Kidney (tissue), 14 donors: ENCODE measurements around the gene DYRK3. TPM values are rescaled to one million over a fixed set of nuclear protein-coding genes. Genes with fewer than 3 reads are reported as not detected.
A peak's percentile ranks its signal among the peaks of the same experiment; 100 is the strongest.

ENCODE experiments used
- DNase-seq, 5 donors: peaks; one replicate each; pipeline ENCODE4 v3.0.0-alpha.2; 2013 to 2020
- FAIRE-seq: peaks from 2 replicates; lab custom pipeline; 2012; peaks lifted over from hg19 to GRCh38; lab: Jason Lieb, UNC
- H3K27ac ChIP-seq, 2 donors: one replicate each; pipeline ENCODE4 v1.7.0; 2013; ENCODE audit warnings: low read depth in 2 of 2, low read length in 2 of 2, inconsistent platforms in 1 of 2
- H3K27me3 ChIP-seq: one replicate; pipeline ENCODE4 v1.7.1; 2013; ENCODE audit warnings: low read length, inconsistent platforms; ENCODE audit not compliant: control insufficient read depth, insufficient read depth
- H3K36me3 ChIP-seq, 3 donors: one replicate each; pipeline versions ENCODE4 v1.7.0 to v1.7.1; 2013; ENCODE audit warnings: low read length in 3 of 3, control low read depth in 1 of 3, inconsistent platforms in 1 of 3; ENCODE audit not compliant: insufficient read depth in 3 of 3, control insufficient read depth in 2 of 3
- H3K4me1 ChIP-seq, 3 donors: one replicate each; pipeline versions ENCODE4 v1.7.0 to v1.7.1; 2013; ENCODE audit warnings: low read length in 3 of 3, inconsistent platforms in 1 of 3, low read depth in 1 of 3; ENCODE audit not compliant: control insufficient read depth in 2 of 3, insufficient read depth in 2 of 3
- H3K4me3 ChIP-seq, 3 donors: one replicate each; pipeline versions ENCODE4 v1.7.0 to v1.8.1; 2013; ENCODE audit warnings: low read length in 3 of 3, control low read depth in 1 of 3, inconsistent platforms in 1 of 3
- H3K9ac ChIP-seq, 3 donors: one replicate each; pipeline versions ENCODE4 v1.7.0 to v1.7.1; 2013; ENCODE audit warnings: low read length in 3 of 3, control low read depth in 1 of 3, inconsistent platforms in 1 of 3
- H3K9me3 ChIP-seq, 3 donors: one replicate each; pipeline versions ENCODE4 v1.7.0 to v1.7.1; 2013; ENCODE audit warnings: low read length in 3 of 3, control low read depth in 1 of 3, inconsistent platforms in 1 of 3; ENCODE audit not compliant: control insufficient read depth in 2 of 3, insufficient read depth in 1 of 3
- CTCF ChIP-seq: IDR thresholded peaks from 3 replicates; pipeline ENCODE4 v1.5.1; 2012; ENCODE audit warnings: mild to moderate bottlenecking, moderate library complexity, borderline replicate concordance; ENCODE audit not compliant: insufficient read depth; ENCODE audit errors: extremely low read depth
- intact Hi-C: fragments of 100-400 bp; cut with DNase I; formaldehyde crosslinking; loops from one replicate; pipeline ENCODE4 v1.11.1; 2022
- polyA plus RNA-seq: library from polyadenylated mRNA; stranded (reverse); fragments of 350-450 nt; fragmentation: Illumina TruSeq; extraction: RNeasy Lipid Tissue Mini Kit (QIAGEN cat#74804); gene quantifications from one replicate; pipeline ENCODE4 v1.2.3, GENCODE V29; 2014; ENCODE audit warnings: low read depth, low replicate concordance; ENCODE audit not compliant: insufficient read depth
- total RNA-seq: library from RNA; stranded (reverse); fragmentation: NEBNext Ultra II Directional; extraction: Animal tissue kit (Norgen Biotek cat#: 25700); gene quantifications from one replicate; pipeline ENCODE4 v1.2.1, GENCODE V29; 2021
- donor health status: control.
- donor health status: control.
- donor health status: control.
- donor health status: control.
- donor health status: control.
- donor health status: DM: yes; HTN: yes; CAD: no.
- donor health status: Normal renal cell carcinoma (clear cell type).

DYRK3 gene
- total and polyA plus RNA-seq, 2 donors from 2014 or later = 3.5 to 12.7 TPM

- intact Hi-C loops = no loop called here
- DNase-seq (no peak), FAIRE-seq (no peak)
- H3K27me3 ChIP-seq = no peaks in the 10 kb centered on the region
- no peaks in the 10 kb centered on the region for H3K9me3 ChIP-seq
- peaks cover 0 to 13% (median 8%) of the 10 kb centered on the region in 3 donors for H3K4me1 ChIP-seq
- no peak overlapping the region for H3K27ac ChIP-seq
- no peaks in the 10 kb centered on the region for H3K36me3 ChIP-seq
- no peak for TF ChIP-seq CTCF
- H3K9ac ChIP-seq = no peak overlapping the region
- no peak overlapping the region for H3K4me3 ChIP-seq
Measured at GRCh38 chr1:206662396-206663092, 27.2 kb downstream of the DYRK3 start.

- no peak for DNase-seq
- intact Hi-C loops = no loop called here
- no peaks in the 10 kb centered on the region for H3K27me3 ChIP-seq
- no peak overlapping the region for H3K4me3 ChIP-seq
- H3K9ac ChIP-seq = no peak overlapping the region
- H3K4me1 ChIP-seq = peaks cover 0 to 10% (median 8%) of the 10 kb centered on the region in 3 donors
- H3K9me3 ChIP-seq = no peaks in the 10 kb centered on the region
- no peak for FAIRE-seq
- no peak overlapping the region for H3K27ac ChIP-seq
- no peaks in the 10 kb centered on the region for H3K36me3 ChIP-seq
- TF ChIP-seq CTCF = no peak
Measured at GRCh38 chr1:206663362-206663761, 28.0 kb downstream of the DYRK3 start.

DNA sequence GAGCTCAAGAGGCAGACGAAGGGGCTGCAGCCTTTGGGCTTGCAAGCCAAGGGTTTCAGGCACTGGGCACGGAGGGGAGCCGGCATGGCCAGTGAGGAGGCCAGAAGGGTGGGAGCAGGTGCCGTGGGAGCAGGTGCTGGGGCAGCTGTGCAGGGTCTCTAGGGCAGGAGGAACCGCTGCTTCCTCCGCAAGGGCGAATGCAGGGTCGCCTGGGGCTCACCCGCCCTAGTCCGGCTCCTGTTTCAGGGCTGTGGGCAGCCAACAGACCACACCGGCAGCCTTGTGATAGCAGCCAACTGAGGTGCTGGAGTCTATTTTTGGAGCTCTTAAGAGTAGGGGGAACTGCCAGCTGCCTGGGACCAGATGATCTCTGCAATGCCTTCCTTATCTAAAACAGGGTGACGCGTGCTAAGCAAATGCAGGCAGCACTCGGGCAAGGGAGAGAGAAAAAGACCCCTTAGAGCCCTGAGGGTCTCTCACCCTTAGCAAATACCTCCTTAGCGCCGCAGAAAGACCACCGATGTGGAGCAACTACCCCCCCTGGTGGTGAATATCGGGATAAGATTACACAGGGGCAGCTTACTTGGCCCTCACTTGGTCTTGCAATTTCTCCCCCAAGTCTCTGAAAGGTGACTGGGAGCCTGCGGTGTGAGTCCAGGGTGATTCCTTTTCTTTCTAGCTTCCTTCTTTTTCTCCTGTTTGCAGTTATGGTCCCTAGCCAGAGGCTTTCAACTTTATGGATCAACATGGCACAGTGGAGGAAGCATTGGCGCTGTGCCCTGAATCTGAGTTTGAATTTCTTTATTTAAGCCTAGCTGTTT lies 28.7 kb downstream of the DYRK3 start:
- no peak for FAIRE-seq

More for the DNA sequence above, 28.7 kb downstream of the DYRK3 start:
- peaks cover 0 to 6% (median 5%) of the 10 kb centered on the region in 3 donors for H3K4me1 ChIP-seq
- H3K4me3 ChIP-seq = peak overlapping the region in 1 of 3 donors; percentile 5
- no peaks in the 10 kb centered on the region for H3K36me3 ChIP-seq
- no peak overlapping the region for H3K27ac ChIP-seq
- H3K27me3 ChIP-seq = no peaks in the 10 kb centered on the region
- intact Hi-C loops = no loop called here
- peak overlapping the region in 1 of 3 donors; percentile 31 for H3K9ac ChIP-seq
- peak; percentile 80 for TF ChIP-seq CTCF
- H3K9me3 ChIP-seq = no peaks in the 10 kb centered on the region
- DNase-seq = peak in 4 of 5 donors; percentile 85 to 90 (median 87)
